RPMI8226 (cell line): Measurements from ENCODE around the gene OMP.
"Not testable (repeated sequence)": the region's sequence is repeated elsewhere in the genome, so short reads cannot be mapped to it uniquely, and the experiment has no call there.

Experiments used
- DNase-seq: peaks from one replicate; pipeline ENCODE4 v3.0.0-alpha.2; 2015

The OMP gene

GRCh38 chr11:77088236-77089003, 14.2 kb upstream of the OMP start:
- DNase-seq: no peak

GRCh38 chr11:77089004-77089545, 13.6 kb upstream of the OMP start:
- no peak for DNase-seq

- DNase-seq: peak; percentile 48
Measured at GRCh38 chr11:77090046-77090372, 12.6 kb upstream of the OMP start.

- DNase-seq: no peak
Measured at GRCh38 chr11:77090373-77091111, 12.1 kb upstream of the OMP start.

GRCh38 chr11:77091146-77091940, 11.3 kb upstream of the OMP start:
- peak; percentile 91 for DNase-seq

- no peak for DNase-seq
Measured at GRCh38 chr11:77092382-77092781, 10.3 kb upstream of the OMP start.

- no peak for DNase-seq
Measured at GRCh38 chr11:77093056-77093891, 9.4 kb upstream of the OMP start.

- DNase-seq: no peak
Measured at GRCh38 chr11:77093987-77094840, 8.4 kb upstream of the OMP start.

- no peak for DNase-seq
Measured at GRCh38 chr11:77094841-77095365, 7.7 kb upstream of the OMP start.

GRCh38 chr11:77095551-77096490, 6.8 kb upstream of the OMP start:
- DNase-seq: no peak

- no peak for DNase-seq
Measured at GRCh38 chr11:77096591-77097019, 6.0 kb upstream of the OMP start.

GRCh38 chr11:77097180-77097579, 5.5 kb upstream of the OMP start:
- not testable (repeated sequence) for DNase-seq

- DNase-seq: no peak
Measured at GRCh38 chr11:77100166-77101042, 2.2 kb upstream of the OMP start.

GRCh38 chr11:77101043-77101537, 1.6 kb upstream of the OMP start:
- DNase-seq: peak; percentile 61

GRCh38 chr11:77103319-77103718, 679 bp downstream of the OMP start:
- DNase-seq: no peak

- DNase-seq: no peak
Measured at GRCh38 chr11:77104727-77105126, 2.1 kb downstream of the OMP start.

GRCh38 chr11:77106321-77106720, 3.7 kb downstream of the OMP start:
- DNase-seq: no peak

GRCh38 chr11:77106759-77107158, 4.1 kb downstream of the OMP start:
- DNase-seq: no peak

GRCh38 chr11:77107950-77108349, 5.3 kb downstream of the OMP start:
- peak; percentile 62 for DNase-seq
